Measurements from ENCODE around the gene RASGRP4.
A peak's percentile ranks its signal among the peaks of the same experiment; 100 is the strongest.

The RASGRP4 gene

GRCh38 chr19:38374332-38375097, 51.5 kb downstream of the RASGRP4 start, which contains the start of gene PSMD8:
PSMD8 (plus strand) TSS chr19:38374571; CDS start chr19:38374602, 31 bp downstream.
- TF ChIP-seq, protein P1, sequence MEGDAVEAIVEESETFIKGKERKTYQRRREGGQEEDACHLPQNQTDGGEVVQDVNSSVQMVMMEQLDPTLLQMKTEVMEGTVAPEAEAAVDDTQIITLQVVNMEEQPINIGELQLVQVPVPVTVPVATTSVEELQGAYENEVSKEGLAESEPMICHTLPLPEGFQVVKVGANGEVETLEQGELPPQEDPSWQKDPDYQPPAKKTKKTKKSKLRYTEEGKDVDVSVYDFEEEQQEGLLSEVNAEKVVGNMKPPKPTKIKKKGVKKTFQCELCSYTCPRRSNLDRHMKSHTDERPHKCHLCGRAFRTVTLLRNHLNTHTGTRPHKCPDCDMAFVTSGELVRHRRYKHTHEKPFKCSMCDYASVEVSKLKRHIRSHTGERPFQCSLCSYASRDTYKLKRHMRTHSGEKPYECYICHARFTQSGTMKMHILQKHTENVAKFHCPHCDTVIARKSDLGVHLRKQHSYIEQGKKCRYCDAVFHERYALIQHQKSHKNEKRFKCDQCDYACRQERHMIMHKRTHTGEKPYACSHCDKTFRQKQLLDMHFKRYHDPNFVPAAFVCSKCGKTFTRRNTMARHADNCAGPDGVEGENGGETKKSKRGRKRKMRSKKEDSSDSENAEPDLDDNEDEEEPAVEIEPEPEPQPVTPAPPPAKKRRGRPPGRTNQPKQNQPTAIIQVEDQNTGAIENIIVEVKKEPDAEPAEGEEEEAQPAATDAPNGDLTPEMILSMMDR (conservative IDR thresholded peaks at IDR 0.05): peak; percentile 29
- peak within 1 kb of the TSS; percentile 95 for H3K27ac ChIP-seq

- H3K27ac ChIP-seq: peak overlapping the region; percentile 95
- TF ChIP-seq, protein P1 (conservative IDR thresholded peaks at IDR 0.05): no peak
These were observed 52.1 kb downstream of the RASGRP4 start for GRCh38 chr19:38373907-38374331.

DNA sequence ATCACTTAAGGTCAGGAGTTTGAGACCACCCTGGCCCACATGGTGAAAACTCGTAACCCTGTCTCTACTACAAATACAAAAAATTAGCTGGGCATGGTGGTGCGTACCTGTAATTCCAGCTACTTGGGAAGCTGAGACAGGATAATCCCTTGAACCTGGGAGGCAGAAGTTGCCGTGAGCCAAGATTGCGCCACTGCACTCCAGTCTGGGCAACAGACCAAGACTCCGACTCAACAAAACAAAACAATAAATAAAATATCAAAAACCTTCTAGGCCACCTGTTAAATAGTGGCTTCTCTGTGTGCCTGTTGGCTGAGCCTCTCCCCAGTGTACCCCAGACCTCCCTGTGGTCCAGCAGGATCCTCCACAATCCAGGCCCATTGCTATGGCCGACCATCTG, 54.9 kb downstream of the RASGRP4 start:
- TF ChIP-seq, protein P1 (conservative IDR thresholded peaks at IDR 0.05): no peak
- H3K27ac ChIP-seq: no peak overlapping the region

DNA sequence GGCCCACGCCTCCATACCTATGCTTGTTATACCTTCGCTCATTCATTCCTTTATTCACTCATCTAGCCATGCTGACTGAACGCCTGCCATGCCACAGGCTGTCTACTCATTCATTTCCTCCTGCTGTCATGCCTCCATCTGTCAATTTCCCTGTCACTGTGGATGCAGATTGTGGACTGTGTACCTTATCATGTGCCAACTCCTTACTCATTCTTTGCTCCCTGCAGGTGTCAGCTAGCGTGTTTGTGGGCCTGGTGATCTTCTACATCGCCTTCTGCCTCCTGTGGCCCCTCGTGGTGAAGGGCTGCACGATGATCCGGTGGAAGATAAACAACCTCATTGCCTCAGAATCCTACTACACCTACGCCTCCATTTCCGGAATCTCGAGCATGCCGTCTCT, 55.7 kb downstream of the RASGRP4 start:
- no peak overlapping the region for H3K27ac ChIP-seq
- TF ChIP-seq, protein P1 (conservative IDR thresholded peaks at IDR 0.05): no peak

DNA sequence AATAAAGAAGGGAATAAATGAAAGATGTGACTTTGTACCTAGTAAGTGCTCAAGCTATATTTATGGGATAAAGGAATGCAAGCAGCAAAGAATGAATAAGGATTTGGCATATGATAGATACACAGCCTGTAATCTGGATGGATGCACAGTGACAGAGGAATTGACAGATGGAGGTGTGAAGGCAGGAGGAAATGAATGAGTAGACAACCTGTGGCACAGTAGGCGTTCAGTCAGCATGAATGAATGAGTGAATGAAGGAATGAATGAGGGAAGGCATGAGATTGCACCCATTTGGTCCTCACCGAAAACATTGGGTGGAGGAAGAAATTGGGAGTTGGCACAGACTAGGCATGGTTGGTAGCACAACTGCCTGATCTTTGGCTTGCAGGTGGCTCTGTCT, 56.4 kb downstream of the RASGRP4 start:
- H3K27ac ChIP-seq: no peak overlapping the region
- TF ChIP-seq, protein P1 (conservative IDR thresholded peaks at IDR 0.05): no peak

GRCh38 chr19:38367041-38367440, 59.0 kb downstream of the RASGRP4 start:
- TF ChIP-seq, protein P1 (conservative IDR thresholded peaks at IDR 0.05): no peak
- no peak overlapping the region for H3K27ac ChIP-seq

- H3K27ac ChIP-seq: peak overlapping the region; percentile 78
These were observed 62.9 kb downstream of the RASGRP4 start for GRCh38 chr19:38362946-38363688.

Measured in VCaP (cell line).